CD4-positive, alpha-beta T cell treated with Interleukin-4 for 4 hours (primary cell): ENCODE measurements around the gene BOC.
"Not testable (repeated sequence)": the region's sequence is repeated elsewhere in the genome, so short reads cannot be mapped to it uniquely, and the experiment has no call there.

Experiments
- DNase-seq: peaks from one replicate; pipeline ENCODE4 v3.0.0-alpha.2; 2020

The BOC gene

DNA sequence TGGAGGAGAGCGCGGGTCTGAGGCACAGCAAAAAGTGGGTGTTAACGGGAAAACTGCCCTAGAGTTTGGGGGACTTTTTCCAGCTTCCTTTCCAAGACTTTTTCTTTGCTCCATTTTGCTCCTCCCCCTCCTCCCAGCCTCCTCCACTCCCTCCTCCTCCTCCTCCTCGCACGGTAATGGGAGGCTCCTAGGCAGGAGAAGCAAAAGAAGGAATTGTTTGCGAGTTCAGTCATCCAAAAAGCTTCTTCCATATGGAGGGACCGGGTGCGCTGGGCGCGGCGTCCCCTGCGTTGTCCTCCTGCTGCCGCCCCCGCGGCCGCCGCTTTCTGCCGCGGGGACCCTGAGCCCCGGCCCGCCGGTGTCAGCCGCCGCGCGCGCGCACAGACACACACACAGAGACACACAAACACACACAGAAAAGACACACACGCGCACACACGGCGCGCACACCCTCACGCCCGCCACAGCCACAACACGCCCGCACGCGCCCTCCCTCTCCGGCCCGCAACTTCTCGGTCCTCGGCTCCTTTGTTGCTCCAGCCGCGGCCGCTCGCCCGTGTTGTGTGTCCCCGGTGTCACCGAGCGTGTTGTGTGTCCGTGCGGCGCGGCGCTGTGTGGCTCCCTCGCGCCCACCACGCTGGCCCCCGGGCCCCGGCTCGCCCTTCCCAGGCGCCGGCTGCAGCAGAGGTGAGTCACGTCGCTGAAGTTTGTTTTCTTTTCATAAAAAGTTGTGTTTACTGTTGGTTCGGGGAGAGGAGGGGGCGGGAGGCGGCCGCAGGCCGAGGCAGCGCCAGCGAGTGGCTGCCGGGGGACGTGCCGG, at the start of gene BOC:
Gene BOC, plus strand, starts transcription at position 228 of the 820 bp plus-strand sequence. CDS start 38,246 bp downstream, outside the sequence.
- DNase-seq, result no peak

GRCh38 chr3:113161661-113162060, 49.7 kb upstream of the BOC start:
- no peak for DNase-seq

DNA sequence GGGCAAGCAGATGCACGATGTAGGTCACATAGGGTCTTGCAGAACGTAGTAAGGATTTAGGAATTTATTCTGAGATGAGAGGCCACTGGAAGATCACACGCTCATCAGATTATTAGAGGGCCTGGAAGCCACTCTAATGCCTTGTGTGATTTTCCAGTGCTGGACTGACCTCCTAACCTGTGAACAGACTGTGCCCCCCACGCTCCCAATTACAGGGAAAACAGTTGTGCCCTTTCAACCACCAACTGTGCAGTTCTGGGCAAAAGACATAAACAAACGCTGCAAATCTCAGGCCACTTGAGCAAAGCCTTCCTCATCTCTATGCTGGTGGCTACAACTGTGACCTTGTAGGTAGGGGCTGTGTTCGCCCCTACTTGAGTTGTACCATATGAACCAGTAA, 48.2 kb upstream of the BOC start:
- DNase-seq, result no peak

- DNase-seq, result no peak
Measured at GRCh38 chr3:113165841-113166240, 45.5 kb upstream of the BOC start.

DNA sequence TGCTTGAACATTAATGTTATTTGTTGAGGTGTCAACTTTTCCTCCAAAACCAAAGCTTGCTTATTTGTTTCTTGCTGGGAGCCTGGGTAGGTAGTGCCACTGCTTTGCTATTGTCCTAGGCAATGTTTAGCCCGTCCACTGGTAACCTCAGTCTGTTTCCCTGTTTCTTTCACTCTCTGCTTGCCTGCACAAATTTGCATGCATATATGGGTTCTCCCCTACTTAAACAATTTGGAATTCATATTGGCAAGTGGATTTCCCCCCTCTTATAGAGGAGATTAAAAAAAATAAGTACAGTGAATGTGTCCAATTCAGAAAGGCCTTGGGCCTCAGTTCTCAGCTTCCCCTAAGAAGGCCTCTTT, 45.0 kb upstream of the BOC start:
- no peak for DNase-seq

- DNase-seq, result no peak
Measured at GRCh38 chr3:113166719-113167492, 44.5 kb upstream of the BOC start.

DNA sequence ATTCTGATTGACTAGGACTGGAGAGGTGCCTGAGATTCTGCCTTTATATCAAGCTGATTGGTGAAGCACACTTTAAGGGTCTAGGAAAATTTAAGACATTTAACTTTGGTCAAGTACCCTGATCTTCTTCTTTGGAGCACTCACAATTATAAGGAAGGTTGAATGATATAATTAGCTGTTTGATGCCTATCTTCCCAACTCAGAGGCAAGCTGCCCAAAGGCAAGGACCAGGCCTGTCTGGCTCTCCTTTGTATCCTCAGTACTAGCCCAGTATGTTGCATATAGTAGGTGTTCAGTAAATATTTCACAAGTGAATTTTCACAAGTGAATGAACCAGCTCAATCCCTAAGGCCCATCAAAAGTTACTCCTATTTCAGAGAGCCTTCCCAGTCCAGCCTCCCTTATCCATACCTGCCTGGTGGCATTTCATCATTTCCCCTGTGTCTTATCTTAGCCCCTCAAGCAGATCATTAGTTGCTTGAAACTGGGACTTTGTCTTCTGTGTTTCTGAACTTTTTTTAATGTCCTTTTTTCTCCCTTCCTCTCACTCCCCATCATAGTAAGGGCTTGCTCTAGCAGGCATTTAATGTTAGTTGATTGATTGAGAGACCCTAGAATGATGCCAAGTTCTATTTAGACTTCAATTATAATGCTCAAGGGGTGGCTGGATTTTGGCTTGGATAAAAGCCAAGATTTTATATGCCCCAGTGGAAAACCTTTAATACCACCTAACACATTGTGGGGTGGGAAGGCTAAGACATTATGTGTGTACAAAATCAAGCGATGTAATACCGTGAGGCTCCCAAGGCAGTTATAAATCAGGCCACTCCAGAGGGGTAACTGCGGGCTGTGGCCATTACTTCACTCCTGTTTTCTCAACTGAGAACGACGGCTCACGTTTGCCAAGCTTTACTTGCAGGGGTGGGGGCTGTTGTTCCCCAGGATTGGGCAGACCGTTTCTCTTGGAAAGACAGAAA, 43.2 kb upstream of the BOC start:
- no peak for DNase-seq

DNA sequence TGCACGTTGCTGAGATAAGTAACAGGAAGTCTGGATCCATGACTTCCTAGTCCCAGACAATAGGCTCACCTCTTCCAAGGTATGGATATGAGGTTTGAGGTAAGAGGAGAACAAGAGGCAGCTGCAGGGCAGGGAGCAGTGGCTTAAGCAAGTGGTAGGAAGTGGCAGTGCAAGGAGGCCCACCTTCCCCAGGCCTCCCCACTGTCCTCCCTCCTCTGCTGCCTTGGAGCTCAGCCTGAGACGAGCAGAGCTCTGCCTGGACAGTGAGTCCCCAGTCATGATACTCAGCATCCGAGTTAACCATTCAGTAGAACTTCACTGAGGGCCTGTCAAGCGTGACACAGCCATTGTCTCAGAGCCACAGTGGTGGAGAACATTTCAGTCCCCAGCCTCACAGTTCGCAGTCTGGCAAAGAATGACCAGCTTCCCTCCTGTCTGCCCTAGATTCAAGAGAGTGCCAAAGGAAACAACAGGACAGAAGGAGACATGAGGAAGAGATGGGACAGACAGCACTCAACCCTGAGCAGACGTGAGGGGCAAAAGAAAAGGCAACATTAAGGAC, 41.4 kb upstream of the BOC start:
- no peak for DNase-seq

- no peak for DNase-seq
Measured at GRCh38 chr3:113170771-113171170, 40.6 kb upstream of the BOC start.

GRCh38 chr3:113171675-113172300, 39.6 kb upstream of the BOC start:
- DNase-seq, result not testable (repeated sequence)

GRCh38 chr3:113173102-113173501, 38.3 kb upstream of the BOC start:
- no peak for DNase-seq

GRCh38 chr3:113174304-113174703, 37.1 kb upstream of the BOC start:
- DNase-seq, result no peak

- no peak for DNase-seq
Measured at GRCh38 chr3:113174801-113175485, 36.4 kb upstream of the BOC start.

- DNase-seq, result no peak
Measured at GRCh38 chr3:113177526-113177925, 33.8 kb upstream of the BOC start.

GRCh38 chr3:113179235-113179824, 32.0 kb upstream of the BOC start:
- no peak for DNase-seq

DNA sequence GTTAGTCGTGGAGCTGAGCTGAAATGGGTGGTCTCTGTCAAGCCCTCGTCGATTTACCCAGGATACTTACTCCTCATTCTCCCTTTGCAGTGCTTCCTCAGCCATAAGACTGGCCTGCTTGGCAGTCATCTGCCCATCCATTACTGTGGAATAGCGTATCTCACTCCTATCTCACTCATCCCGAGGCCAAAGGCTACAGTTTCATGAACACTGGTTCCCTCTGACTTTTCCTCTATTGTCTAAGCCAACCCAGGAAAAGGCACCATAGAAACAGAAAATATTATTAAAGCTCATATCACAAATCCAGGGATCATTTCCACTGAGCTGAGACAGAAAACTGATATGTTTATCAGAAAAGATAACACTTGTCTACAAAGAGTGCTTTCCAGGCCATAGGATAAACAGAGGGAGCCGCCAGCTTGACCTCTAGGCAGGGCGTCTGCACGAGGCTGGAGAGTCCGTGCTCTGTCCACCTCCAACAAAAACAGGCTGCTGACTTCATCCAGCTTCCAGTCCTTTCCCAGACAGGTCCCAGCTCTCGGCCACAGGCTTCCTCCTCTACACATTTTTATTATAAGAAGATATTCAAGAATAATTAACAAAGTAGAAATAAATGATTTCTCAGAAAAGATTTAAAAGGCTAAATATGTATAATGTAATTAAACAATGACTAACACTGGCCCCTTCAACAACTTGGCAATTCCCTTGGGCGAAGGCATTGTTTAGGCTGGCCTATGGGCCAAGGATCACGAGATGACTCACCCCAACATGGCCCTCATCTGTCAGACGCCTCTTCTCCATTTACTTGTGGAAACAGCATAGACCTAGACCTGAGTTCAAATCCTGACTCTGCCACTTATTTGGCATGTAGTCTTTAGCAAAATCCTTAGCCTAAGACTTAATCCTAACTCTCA, 27.4 kb upstream of the BOC start:
- no peak for DNase-seq

DNA sequence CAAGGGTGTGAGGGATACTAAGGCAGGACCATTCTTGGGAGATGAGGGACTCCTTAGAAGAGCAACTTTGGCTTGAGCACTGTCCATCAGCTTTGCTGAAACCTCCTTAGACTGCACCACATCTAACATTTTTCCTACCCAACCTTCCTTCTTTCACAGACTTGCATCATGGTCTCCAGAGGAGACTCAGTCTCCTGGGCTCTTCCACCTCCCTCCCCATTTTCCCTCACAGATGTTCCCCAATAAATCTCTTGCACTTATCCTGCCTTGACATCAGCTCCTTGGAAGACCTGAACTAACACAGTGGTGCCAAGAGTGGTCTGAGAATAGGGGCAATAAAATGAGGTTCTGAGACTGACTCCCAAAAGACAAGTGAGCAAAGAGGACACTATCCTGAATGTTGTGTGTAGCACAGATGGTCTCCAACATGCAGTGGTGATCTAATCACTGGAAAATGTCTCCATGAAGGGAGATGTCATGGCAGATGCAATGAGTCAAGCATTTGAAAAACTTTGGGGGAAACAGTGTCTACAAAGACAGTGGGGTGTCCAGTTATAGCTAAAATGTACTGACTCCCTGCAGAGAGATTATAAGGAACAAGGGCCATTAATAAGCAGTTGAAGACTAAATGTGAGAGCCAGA, 26.0 kb upstream of the BOC start:
- DNase-seq, result no peak

GRCh38 chr3:113186566-113186965, 24.8 kb upstream of the BOC start:
- DNase-seq, result no peak

GRCh38 chr3:113193288-113193687, 18.1 kb upstream of the BOC start:
- no peak for DNase-seq

GRCh38 chr3:113193719-113194118, 17.6 kb upstream of the BOC start:
- no peak for DNase-seq
